Measurements from ENCODE around the gene ZNF394.
A peak's percentile ranks its signal among the peaks of the same experiment; 100 is the strongest.
"Not testable (repeated sequence)": the region's sequence is repeated elsewhere in the genome, so short reads cannot be mapped to it uniquely, and the experiment has no call there.

The ZNF394 gene

GRCh38 chr7:99499721-99500636, at the start of gene ZNF394:
Gene ZNF394, minus strand, starts transcription at chr7:99500281. Its CDS starts 188 bp downstream, at chr7:99500093.
- peak; percentile 44 for DNase-seq (ENCODE audit: low read depth, low spot score)
- ChIA-PET CTCF (interaction anchor here (1.0 to 1.8 kb wide), 2 partner anchors 26 to 118 kb away, joined by 3 to 5 read pairs; no protein-coding TSS in a partner anchor), POLR2A (interaction anchor here (0.7 to 1.9 kb wide), 6 partner anchors 11 to 429 kb away, joined by 3 to 5 read pairs (median 4); partner anchors contain the start of genes CPSF4, PTCD1 and ZSCAN25)
- no peak for TF ChIP-seq CTCF (IDR thresholded peaks at IDR 0.05; ENCODE audit: insufficient read depth, low read length, missing control alignments)
- H3K4me3 ChIP-seq (ENCODE audit: low read depth, low read length): peak within 1 kb of the TSS; percentile 93

GRCh38 chr7:99549545-99549944, 49.5 kb upstream of the ZNF394 start:
- POLR2A ChIA-PET: not testable (repeated sequence)

GRCh38 chr7:99545308-99545707, 45.2 kb upstream of the ZNF394 start:
- CTCF ChIA-PET; DNase-seq (ENCODE audit: low read depth, low spot score): not testable (repeated sequence)

More at GRCh38 chr7:99549545-99549944, 49.5 kb upstream of the ZNF394 start:
- H3K4me3 ChIP-seq (ENCODE audit: low read depth, low read length); DNase-seq (ENCODE audit: low read depth, low spot score): not testable (repeated sequence)
- CTCF ChIA-PET: interaction anchor here (0.6 kb wide), 1 partner anchor 54 kb away, joined by 3 read pairs; no protein-coding TSS in a partner anchor

GRCh38 chr7:99543916-99544315, 43.8 kb upstream of the ZNF394 start:
- H3K4me3 ChIP-seq (ENCODE audit: low read depth, low read length): no peak overlapping the region
- ChIA-PET POLR2A (no interaction called here), CTCF (no interaction called here)
- DNase-seq (ENCODE audit: low read depth, low spot score): no peak
- no peak for TF ChIP-seq CTCF (IDR thresholded peaks at IDR 0.05; ENCODE audit: insufficient read depth, low read length, missing control alignments)

More at GRCh38 chr7:99545308-99545707, 45.2 kb upstream of the ZNF394 start:
- H3K4me3 ChIP-seq (ENCODE audit: low read depth, low read length); POLR2A ChIA-PET: not testable (repeated sequence)

GRCh38 chr7:99543081-99543671, 43.1 kb upstream of the ZNF394 start:
- ChIA-PET CTCF (no interaction called here), POLR2A (no interaction called here)
- no peak for TF ChIP-seq CTCF (IDR thresholded peaks at IDR 0.05; ENCODE audit: insufficient read depth, low read length, missing control alignments)
- no peak for DNase-seq (ENCODE audit: low read depth, low spot score)
- no peak overlapping the region for H3K4me3 ChIP-seq (ENCODE audit: low read depth, low read length)

GRCh38 chr7:99541212-99541611, 41.1 kb upstream of the ZNF394 start:
- no peak overlapping the region for H3K4me3 ChIP-seq (ENCODE audit: low read depth, low read length)
- TF ChIP-seq CTCF (IDR thresholded peaks at IDR 0.05; ENCODE audit: insufficient read depth, low read length, missing control alignments): no peak
- DNase-seq (ENCODE audit: low read depth, low spot score): no peak
- CTCF ChIA-PET: no interaction called here
- POLR2A ChIA-PET: no interaction called here

GRCh38 chr7:99540542-99540941, 40.5 kb upstream of the ZNF394 start:
- no peak overlapping the region for H3K4me3 ChIP-seq (ENCODE audit: low read depth, low read length)
- POLR2A ChIA-PET: interaction anchor here (0.8 kb wide), 1 partner anchor 12 kb away, joined by 6 read pairs; no protein-coding TSS in a partner anchor
- no peak for DNase-seq (ENCODE audit: low read depth, low spot score)
- TF ChIP-seq CTCF (IDR thresholded peaks at IDR 0.05; ENCODE audit: insufficient read depth, low read length, missing control alignments): no peak
- CTCF ChIA-PET: no interaction called here
